Thoracic aorta (tissue), 2 donors: ENCODE data around the gene INAVA. TPM values are rescaled to one million over a fixed set of nuclear protein-coding genes. Genes with fewer than 3 reads are reported as not detected.

Experiments
- ATAC-seq: fragments of 150-250 bp; one replicate; pipeline ENCODE4 v1.8.0; 2017; ENCODE audit warnings: low read depth; ENCODE audit not compliant: insufficient number of reproducible peaks, low FRiP score
- DNase-seq: peaks from one replicate; pipeline ENCODE4 v3.0.0-alpha.2; 2020; ENCODE audit warnings: low spot score
- H3K27ac ChIP-seq, 2 donors: fragments of 200-600 bp; sonication (generic); 1 replicate in 1 of 2; 2 replicates in 1 of 2; pipeline ENCODE4 v1.5.1; 2016; ENCODE audit warnings: mild to moderate bottlenecking in 2 of 2, moderate library complexity in 2 of 2
- H3K27me3 ChIP-seq: fragments of 200-600 bp; sonication (generic); replicated peaks from 2 replicates; pipeline ENCODE4 v1.6.0; 2016; ENCODE audit warnings: mild to moderate bottlenecking; ENCODE audit not compliant: insufficient read depth
- H3K36me3 ChIP-seq: fragments of 200-600 bp; sonication (generic); one replicate; pipeline ENCODE4 v1.5.1; 2016
- H3K4me1 ChIP-seq, 2 donors: fragments of 200-600 bp; sonication (generic); 1 replicate in 1 of 2; 2 replicates in 1 of 2; pipeline versions ENCODE4 v1.5.1 to v1.6.0; 2016; ENCODE audit warnings: low read depth in 2 of 2, mild to moderate bottlenecking in 1 of 2; ENCODE audit not compliant: control insufficient read depth in 1 of 2
- H3K4me3 ChIP-seq: fragments of 200-600 bp; sonication (generic); 2 replicates; pipeline ENCODE4 v1.5.1; 2016; ENCODE audit warnings: mild to moderate bottlenecking
- H3K9me3 ChIP-seq: fragments of 200-600 bp; sonication (generic); 2 replicates; pipeline ENCODE4 v1.5.1; 2016
- total RNA-seq, 2 donors: library from RNA; depleted of rRNA; stranded (reverse); fragments of >200 nt; gene quantifications; one replicate each; pipeline versions ENCODE4 v1.1.0 to v1.2.3, GENCODE V29; 2016
- TF ChIP-seq, protein P1 (sequence below): fragments of 200-600 bp; sonication (generic); IDR thresholded peaks from one replicate; pipeline ENCODE4 v1.5.1; 2019; ENCODE audit warnings: antibody characterized with exemption

Gene INAVA
- total RNA-seq, 2 donors from 2014 or later: 1.8 to 3.5 TPM

DNA sequence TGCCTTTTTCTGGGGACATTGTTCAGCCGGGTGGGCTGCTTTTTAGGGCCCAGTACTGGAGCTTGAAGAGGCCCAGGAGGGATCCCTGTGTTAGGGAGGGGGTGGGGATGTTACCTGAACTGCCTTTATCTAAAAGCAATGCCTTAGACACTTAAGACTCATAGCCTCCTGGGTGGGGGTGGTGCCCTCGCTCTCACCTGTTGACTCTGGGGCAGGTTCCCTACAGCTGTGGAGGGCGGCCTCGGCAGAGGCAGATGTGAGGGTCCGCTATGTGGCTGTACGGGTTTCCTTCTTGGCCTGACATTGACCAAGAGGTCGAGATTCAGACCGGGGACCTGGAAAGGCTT is 716 bp downstream of the INAVA start:
- Histone ChIP-seq H3K4me1 (peaks cover 3 to 15% of the 10 kb centered on the region in 2 donors), H3K27ac (no peak overlapping the region), H3K36me3 (no peaks in the 10 kb centered on the region), H3K27me3 (no peaks in the 10 kb centered on the region), H3K9me3 (no peaks in the 10 kb centered on the region), H3K4me3 (no peak overlapping the region)
- DNase-seq (no peak), ATAC-seq (no peak)
- TF ChIP-seq, protein P1, sequence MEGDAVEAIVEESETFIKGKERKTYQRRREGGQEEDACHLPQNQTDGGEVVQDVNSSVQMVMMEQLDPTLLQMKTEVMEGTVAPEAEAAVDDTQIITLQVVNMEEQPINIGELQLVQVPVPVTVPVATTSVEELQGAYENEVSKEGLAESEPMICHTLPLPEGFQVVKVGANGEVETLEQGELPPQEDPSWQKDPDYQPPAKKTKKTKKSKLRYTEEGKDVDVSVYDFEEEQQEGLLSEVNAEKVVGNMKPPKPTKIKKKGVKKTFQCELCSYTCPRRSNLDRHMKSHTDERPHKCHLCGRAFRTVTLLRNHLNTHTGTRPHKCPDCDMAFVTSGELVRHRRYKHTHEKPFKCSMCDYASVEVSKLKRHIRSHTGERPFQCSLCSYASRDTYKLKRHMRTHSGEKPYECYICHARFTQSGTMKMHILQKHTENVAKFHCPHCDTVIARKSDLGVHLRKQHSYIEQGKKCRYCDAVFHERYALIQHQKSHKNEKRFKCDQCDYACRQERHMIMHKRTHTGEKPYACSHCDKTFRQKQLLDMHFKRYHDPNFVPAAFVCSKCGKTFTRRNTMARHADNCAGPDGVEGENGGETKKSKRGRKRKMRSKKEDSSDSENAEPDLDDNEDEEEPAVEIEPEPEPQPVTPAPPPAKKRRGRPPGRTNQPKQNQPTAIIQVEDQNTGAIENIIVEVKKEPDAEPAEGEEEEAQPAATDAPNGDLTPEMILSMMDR: no peak

DNA sequence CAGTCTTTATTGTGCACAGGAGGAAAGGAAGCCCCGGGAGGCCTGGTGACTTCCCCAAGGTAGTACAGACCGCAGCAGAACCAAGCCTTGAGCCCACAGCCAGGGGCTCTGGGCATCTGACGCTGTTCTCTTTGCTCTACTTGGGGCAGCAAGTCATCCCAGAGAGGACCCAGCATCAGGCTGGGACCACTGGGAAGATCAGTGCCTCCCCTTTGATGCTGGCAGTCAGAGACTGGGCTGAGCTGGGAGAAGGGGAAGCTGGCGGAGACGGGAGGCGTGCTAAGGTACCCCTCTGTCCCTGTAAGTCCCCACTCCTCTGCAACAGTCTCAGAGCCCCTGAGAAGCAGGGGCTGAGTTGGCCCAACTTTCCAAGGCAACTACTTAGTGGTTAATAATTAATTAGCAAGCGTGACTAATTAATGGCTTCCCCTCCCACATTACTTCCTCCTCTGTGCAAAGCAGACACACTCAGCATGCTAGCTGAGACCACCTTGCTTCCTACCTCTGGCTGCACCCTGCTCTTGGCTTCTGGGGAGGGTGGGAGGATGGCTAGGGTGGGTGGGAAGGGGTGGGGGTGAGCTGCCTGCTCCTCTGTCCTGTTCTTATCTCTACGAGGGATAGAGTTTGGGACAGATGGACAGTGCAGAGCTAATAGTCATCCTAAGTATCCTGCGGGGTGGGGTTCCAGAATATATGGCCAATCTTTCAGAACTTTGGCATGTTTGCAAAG is 1.3 kb downstream of the INAVA start:
- DNase-seq (no peak), ATAC-seq (no peak)
- Histone ChIP-seq H3K4me1 (peaks cover 3 to 10% of the 10 kb centered on the region in 2 donors), H3K36me3 (no peaks in the 10 kb centered on the region), H3K27ac (no peak overlapping the region), H3K27me3 (no peaks in the 10 kb centered on the region), H3K4me3 (no peak overlapping the region), H3K9me3 (no peaks in the 10 kb centered on the region)
- TF ChIP-seq, protein P1: no peak

DNA sequence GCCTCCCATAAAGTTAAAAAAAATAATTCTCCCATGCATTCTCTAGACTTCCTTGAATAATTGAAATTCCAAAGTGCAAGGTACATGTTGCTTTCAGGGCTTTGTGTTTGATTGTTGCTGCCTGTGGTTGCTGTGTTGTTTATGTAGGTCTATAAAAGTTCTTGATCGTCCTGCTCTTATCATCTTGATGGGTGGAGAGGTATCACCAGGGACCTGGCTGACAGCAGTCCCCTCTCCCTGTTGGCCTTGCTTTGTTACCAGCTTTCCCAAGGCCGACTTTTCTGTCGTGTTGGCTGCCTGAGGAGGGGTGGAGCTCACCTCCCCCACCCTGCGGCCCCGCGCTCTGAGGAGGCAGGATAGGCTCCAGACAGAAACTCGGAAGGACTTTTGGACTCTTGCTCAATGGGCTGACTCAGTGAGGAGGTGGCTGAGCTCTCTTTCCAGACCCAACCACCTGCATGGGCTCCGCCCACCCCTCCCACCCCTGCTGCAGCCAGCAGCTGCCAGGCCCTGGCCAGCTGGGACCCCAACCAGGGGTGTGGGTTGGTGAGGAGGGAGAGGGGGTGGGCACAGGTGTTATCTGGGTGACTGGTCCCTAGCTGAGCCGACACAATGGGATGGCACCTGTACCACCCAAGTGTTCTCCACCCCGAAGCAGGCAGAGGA is 2.0 kb downstream of the INAVA start:
- Histone ChIP-seq H3K27me3 (no peaks in the 10 kb centered on the region), H3K4me3 (no peak overlapping the region), H3K27ac (no peak overlapping the region), H3K9me3 (no peaks in the 10 kb centered on the region), H3K36me3 (no peaks in the 10 kb centered on the region), H3K4me1 (peaks cover 3% of the 10 kb centered on the region in 2 donors)
- TF ChIP-seq, protein P1: no peak
- no peak for DNase-seq
- ATAC-seq: no peak

DNA sequence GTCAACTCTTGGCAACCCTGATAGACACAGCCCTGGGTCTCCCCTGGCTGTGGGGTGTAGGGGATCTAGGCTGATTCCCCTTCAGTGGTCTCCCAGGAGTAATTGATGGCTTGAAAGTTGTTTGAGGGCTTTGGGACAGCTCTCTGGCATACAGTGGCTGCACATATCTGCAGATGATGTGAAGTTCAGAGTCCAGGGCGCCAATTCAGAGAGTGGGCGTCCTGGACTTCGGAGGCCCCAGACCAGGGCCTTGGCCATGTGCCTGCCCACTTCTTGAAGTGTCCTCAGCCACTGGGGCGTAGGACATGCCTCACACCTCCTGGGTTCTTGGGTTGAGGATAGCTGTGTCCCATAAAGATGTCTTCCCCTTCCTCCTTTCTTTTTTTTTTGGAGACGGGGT is 2.6 kb downstream of the INAVA start:
- ATAC-seq: no peak
- Histone ChIP-seq H3K36me3 (no peaks in the 10 kb centered on the region), H3K9me3 (no peaks in the 10 kb centered on the region), H3K27me3 (no peaks in the 10 kb centered on the region), H3K27ac (no peak overlapping the region), H3K4me1 (no peaks in the 10 kb centered on the region), H3K4me3 (no peak overlapping the region)
- TF ChIP-seq, protein P1: no peak
- DNase-seq: no peak

DNA sequence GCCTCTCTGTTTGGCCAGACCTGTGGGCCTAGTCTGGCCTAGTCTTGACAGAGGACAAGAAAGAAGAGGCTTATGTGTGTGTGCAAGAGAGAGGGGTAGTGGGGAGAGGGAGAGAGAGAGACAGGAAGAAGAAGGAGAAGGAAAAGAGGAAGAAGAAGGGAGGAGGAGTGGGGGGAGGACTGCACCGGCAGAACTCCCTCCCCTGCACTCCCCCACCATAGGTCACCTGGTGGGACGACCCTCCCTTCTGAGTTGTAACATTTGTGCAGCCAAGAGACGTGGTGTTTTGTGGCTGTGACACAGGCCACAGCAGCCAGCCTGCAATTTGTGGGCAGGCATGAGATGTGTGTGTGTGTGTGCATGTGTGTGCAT is 4.3 kb downstream of the INAVA start:
- Histone ChIP-seq H3K9me3 (no peaks in the 10 kb centered on the region), H3K4me3 (no peak overlapping the region), H3K4me1 (no peaks in the 10 kb centered on the region), H3K27ac (no peak overlapping the region), H3K27me3 (no peaks in the 10 kb centered on the region), H3K36me3 (no peaks in the 10 kb centered on the region)
- DNase-seq: no peak
- TF ChIP-seq, protein P1: no peak
- ATAC-seq: no peak
